GM19035 (cell line): ENCODE results near the gene CD81.

Experiments used
- ATAC-seq: cut with Tn5 transposase; IDR thresholded peaks from one replicate; pipeline ENCODE4 v1.9.1; 2021; ENCODE audit not compliant: unreplicated experiment

The CD81 gene

DNA sequence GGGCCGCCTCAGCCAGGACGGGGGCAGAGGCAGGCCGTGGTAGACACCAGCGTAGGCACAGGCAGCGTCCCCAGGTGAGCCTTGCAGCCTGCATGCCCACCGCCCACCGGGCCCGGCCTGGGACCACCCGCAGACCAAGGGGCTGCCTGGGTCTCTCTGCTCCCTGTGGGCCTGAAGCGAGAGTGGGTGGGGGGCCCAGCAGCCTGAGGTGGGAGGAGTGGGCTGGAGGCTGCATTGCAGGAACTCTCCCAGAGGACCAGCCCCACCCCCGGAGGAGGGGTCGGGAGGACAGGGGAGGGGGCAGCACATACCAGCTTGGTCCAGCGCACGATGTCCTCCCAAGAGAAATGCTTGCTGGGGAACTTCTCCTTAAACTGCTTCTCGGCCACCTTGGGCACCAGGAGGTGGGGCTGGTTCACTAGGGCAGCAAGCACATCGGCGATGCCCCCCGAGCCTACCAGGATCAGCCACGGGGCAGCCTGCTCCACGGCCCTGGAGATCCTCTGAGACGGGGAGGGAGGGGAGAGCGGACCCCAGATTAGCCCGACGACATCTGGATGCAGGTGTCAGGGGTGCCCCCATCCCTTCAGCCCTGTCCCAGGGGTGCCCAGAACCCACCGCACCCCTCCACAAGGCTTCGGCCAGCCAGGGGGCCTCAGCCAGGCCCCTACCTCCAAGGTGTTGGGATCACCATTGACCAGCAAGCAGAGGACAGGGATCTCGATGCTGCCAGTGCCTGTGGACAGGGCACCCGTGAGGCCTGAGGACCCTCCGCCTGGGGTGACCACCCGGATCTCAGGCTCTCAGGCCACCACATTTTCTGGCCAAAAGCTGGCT, 41.0 kb downstream of the CD81 start:
- no peak for ATAC-seq

DNA sequence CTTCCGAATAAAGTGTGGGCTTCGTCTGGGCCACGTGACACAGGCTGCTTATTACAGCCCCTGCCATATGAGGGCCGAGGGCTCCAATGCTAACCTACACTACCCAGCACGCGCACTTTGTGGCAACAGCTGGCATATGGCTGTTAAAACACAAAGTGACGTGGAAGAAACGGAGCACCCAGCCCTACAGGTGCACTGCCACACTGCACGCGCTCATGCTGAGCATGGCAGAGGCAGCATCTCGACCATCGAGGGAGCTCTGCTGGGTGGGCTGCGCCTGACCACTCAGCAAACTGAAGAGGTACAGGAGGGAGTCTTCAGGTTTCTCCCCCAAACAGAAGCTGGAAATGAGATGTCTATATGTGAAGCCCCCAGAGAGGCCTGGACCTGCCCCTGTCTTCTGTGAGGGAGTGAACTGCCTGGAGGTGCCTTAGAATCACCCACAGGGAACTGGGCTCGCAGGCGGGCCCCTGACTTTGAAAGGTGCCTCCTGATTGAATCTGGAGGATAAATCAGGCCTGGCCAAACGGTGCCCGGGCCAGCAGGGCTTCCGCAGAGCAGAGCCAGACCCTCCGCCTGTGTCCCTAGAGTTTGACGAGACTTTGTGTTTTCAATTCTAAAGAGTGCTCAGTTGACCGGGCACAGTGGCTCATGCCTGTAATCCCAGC, 41.7 kb downstream of the CD81 start:
- no peak for ATAC-seq

DNA sequence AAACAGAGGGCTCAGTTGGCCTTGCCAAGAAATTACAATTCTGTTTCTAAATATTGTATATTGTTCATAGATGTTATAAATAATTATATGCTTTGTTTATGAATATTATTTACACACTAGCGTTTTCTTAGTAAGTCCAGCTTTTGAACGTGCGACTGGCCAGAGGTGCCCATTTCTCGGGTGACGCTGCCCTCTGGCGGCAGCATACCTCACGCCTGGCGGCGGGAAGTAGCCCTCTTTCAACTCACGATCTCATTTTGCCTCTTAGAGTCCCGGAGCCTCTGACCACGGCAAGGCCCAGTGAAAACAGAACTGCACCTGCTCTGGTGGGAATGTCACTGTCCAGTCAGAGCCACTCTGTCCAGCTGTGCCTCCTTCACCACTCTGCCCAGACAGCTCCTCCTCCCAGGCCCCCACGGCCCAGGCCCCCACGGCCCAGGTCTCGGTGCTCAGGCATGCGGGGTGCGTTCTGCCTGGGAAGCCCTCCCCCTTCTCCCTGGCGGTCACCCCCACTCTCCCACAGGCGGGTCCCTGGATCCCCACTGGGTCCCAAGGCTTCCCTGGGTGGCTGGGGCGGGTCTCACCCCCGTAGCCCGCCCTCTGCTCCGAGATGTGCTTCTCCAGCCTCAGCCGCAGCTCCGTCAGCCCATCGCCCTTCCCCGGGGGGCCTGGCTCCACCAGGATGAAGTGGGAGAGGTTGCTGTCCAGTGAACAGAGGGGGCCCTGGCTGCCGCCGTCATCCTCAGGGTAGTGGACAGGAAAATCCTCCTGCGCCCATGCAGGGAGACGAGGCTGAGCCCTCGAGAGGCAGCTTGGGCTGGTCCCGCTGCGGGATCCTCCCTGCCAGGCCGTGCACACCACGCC, 42.8 kb downstream of the CD81 start:
- no peak for ATAC-seq

- peak; percentile 65 for ATAC-seq
These were observed 43.6 kb downstream of the CD81 start for GRCh38 chr11:2420502-2421225.

GRCh38 chr11:2421226-2421994, 44.3 kb downstream of the CD81 start:
- no peak for ATAC-seq

- no peak for ATAC-seq
These were observed 44.9 kb downstream of the CD81 start for GRCh38 chr11:2421996-2422395.

GRCh38 chr11:2422461-2423156, 45.5 kb downstream of the CD81 start:
- ATAC-seq: no peak

GRCh38 chr11:2423157-2424025, 46.3 kb downstream of the CD81 start:
- ATAC-seq: no peak

- no peak for ATAC-seq
These were observed 47.8 kb downstream of the CD81 start for GRCh38 chr11:2424811-2425495.

DNA sequence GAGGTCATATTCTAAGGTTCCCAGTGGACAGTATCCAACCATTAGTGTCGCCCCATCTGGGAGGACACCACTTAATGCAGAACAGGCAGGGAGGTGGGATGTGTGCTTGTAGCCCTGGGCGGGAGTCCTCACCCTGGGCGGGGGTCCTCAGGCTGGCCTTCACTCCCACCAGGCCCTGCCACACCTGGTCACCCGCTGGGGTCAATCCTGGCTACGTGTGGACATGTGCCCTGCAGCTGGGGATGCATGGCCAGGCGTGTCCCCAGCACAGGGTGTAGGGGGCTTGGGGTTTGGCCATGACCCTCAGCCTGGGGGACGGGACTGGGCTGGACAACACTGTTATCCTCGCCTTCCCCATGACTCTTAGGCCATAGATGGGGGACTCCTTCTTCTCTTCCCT, 48.4 kb downstream of the CD81 start:
- no peak for ATAC-seq

GRCh38 chr11:2426221-2426620, 49.1 kb downstream of the CD81 start:
- ATAC-seq: no peak

DNA sequence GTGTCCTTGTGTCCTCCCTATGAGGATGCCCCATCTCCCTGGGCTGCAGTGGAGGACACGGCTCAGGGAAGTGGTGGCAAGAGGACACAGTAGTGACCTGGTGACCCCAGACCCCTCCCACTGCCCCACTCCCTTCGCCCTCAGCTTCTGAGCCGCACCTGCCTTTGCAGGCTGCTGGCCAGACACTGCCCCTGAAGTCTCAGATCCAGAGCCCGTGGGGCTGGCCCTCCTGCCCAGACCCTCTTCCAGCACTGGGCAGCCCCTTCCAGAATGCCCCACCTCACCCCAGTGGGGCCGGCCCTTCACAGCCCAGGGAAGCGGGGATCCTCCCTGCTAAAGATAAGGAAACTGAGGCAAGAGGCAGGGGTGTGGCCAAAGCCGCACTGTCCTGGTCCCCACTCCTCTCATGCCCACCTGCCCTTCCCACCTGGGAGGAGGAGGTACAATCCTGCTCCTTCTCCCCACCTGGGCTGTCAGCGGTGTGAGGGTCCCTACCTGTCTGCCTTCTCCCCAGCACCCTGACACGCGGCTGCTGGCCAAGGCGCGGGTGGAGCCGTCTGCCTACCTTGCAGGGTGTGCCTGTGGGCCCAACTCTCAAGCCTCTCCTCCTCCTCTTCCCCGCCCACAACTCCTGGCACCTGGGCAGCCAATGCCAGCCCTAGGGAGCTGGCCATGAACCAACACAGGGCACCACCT, 49.9 kb downstream of the CD81 start:
- ATAC-seq: no peak

DNA sequence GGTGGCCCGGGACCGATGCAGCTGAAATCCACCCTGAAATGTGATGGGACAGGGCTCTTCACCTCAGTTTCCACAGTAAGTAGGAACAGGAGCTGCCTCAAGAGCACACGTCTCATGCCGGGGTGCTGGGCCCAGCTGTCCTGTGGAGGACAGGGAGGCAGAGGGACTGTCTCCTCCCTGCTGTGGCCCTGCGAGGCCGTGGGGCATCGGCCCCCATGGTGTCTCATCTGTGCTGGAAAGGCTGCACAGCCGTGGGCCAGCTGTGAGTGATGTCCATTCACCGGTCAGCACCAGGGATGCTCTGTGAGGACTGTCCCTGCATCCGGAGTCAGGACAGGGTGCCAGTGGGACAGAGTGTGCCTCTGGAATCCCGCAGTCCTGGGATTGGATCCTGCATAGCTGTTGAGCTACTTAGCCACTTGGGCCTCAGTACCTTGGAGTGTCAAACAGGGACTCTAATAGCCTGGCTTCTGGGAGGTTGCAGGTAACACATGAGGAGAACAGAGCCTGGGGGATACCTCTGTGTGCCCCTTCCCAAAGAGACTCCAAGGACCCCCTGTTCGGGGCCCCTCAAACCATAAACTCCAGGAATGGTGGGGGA, 50.7 kb downstream of the CD81 start:
- no peak for ATAC-seq

DNA sequence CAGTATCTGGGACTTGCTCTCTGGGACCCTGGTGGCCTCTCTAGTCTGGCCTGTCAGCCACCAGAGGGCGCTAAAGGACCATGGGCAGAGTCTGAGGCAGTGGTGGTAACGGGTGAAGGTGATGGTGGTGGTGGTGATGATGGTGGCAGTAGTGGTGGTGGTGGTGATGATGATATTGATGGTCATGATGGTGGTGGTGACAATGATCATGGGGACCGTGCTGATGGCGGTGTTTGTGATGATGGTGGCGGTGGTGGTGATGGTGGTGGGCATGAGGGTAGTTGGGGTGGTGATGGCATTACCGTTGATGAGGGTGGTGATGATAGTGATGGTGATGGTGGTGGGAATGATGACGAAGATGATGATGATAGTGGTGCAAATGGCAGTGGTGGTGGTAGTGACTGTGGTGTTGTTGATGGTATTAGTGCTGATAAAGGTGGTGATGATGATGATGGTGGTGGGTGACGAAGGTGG, 51.2 kb downstream of the CD81 start:
- no peak for ATAC-seq

- ATAC-seq: no peak
These were observed 54.3 kb downstream of the CD81 start for GRCh38 chr11:2431395-2431794.

GRCh38 chr11:2432171-2432621, 55.1 kb downstream of the CD81 start:
- ATAC-seq: no peak

DNA sequence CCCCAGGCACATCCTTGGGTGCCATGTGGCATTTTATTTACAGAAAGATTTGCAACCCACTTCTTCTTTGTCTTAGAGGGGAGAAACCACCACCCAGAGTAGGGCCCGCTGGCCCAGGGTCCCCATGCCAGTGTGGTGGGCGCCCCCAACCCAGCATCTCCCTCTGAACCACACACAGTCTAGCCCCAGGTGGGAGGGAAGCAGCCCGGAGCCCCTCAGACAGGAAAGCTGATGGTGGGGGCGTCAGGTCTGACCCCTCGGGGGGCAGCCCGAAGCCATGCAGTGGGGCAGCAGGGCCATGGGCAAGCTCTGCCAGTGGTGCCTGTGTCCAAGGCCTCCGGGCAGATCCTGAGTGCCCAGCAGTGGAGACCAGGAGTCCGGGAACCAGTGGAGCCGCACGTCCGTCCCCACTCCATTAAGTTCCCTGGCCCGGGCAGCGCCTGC, 55.5 kb downstream of the CD81 start:
- ATAC-seq: no peak
